GM12892 (cell line): ENCODE data around the gene KLHL30.
A peak's percentile ranks its signal among the peaks of the same experiment; 100 is the strongest.

Experiments
- DNase-seq: peaks from one replicate; pipeline ENCODE4 v3.0.0; 2011; ENCODE audit not compliant: insufficient read length
- FAIRE-seq: peaks from 2 replicates; lab custom pipeline; 2011; peaks lifted over from hg19 to GRCh38; lab: Jason Lieb, UNC
- POLR2A ChIP-seq: IDR thresholded peaks from 2 replicates; pipeline ENCODE4 v1.6.1; 2011; ENCODE audit warnings: low read depth, low read length, control low read depth
- POLR2AphosphoS5 ChIP-seq: IDR thresholded peaks from 2 replicates; pipeline ENCODE4 v1.6.1; 2011; ENCODE audit warnings: low read depth, low read length, control low read depth
- TAF1 ChIP-seq: IDR thresholded peaks from 2 replicates; pipeline ENCODE4 v1.6.1; 2011; ENCODE audit warnings: low read depth, mild to moderate bottlenecking, control low read depth, low read length, borderline replicate concordance

Gene KLHL30

DNA sequence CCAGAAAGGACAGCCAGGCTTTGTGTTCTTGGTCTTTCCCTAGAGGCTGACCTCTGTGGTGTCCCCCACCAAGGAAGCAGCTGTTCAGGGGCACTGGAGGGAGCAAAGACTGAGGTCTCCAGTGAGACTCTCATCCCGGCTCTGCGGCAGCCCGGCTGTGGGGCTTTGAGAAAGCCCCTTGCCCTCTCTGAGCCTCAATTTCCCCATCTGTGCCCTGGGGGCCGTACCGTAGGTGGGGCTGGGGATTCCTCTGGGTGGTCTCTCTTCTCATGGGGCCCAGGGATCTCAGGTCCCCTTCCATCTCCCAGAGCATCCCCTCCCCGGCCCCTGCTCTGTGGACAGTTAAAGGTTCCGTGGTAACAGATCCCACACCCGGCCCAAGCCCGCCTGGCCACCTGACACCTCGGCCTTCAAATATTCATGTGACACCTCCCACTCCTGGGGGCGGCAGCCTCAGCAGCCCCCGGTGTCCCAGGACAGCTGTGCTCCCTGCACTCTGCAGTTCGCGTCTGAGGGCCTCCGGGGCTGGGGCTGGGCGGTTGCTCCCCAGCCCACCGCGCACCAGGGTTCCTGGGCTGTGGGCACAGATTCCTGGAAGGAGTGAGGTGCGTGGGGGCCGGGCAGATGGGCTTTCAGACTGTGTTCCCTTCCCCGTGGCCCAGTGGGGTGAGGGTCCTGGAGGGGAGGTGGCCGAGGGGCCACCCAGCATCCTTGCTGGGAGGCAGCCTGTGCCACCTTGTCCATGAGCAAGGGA lies 15.1 kb upstream of the KLHL30 start:
- DNase-seq, result no peak
- FAIRE-seq, result no peak
- TF ChIP-seq POLR2A (no peak), TAF1 (no peak), POLR2AphosphoS5 (no peak)

DNA sequence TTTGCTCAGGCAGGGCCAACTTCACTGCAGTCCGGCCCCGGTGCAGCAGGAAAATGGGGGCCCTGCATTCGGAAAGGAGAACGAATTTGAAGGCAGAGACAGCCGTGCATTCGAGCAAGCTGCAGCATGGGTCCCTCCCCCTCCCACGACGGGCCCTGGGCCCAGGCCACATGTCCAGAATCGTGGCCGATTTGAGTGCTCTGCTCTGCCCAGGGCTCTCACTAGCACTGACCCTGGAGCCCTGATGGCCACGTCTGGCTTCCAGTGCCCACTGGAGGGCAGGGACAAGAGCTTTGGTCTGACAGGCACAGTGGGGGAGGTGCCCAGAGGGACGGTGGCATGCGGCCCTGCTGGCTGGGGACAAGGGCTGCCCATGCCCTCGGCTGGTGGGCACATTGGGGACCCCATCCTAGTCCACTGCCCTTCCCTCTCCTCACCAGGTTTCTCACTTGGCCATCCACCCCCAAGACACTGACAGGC lies 14.4 kb upstream of the KLHL30 start:
- TF ChIP-seq POLR2AphosphoS5 (no peak), TAF1 (no peak), POLR2A (no peak)
- no peak for DNase-seq
- no peak for FAIRE-seq

GRCh38 chr2:238124488-238125126 lies 13.9 kb upstream of the KLHL30 start:
- no peak for FAIRE-seq
- no peak for TF ChIP-seq POLR2AphosphoS5
- TF ChIP-seq POLR2A, result no peak
- no peak for TF ChIP-seq TAF1
- DNase-seq, result no peak

GRCh38 chr2:238125127-238125885 lies 13.2 kb upstream of the KLHL30 start:
- no peak for FAIRE-seq
- TF ChIP-seq POLR2AphosphoS5 (no peak), POLR2A (no peak), TAF1 (no peak)
- no peak for DNase-seq

DNA sequence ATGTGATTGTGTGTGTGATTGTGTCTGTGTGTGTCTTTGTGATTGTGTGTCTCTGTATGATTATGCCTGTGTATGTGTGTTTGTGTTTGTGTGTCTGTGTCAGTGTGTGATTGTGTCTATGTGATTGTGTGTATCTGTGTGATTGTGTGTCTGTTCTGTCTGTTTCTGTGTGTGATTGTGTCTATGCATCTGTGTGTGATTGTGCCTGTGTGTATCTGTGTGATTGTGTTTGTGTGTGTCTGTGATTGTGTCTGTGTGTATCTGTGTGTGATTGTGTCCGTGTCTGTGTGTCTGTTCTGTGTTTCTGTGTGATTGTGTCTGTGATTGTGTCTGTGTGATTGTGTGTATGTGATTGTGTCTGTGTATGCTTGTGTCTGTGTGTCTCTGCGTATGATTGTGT lies 12.1 kb upstream of the KLHL30 start:
- DNase-seq, result no peak
- no peak for FAIRE-seq
- TF ChIP-seq POLR2A, result no peak
- no peak for TF ChIP-seq TAF1
- no peak for TF ChIP-seq POLR2AphosphoS5

DNA sequence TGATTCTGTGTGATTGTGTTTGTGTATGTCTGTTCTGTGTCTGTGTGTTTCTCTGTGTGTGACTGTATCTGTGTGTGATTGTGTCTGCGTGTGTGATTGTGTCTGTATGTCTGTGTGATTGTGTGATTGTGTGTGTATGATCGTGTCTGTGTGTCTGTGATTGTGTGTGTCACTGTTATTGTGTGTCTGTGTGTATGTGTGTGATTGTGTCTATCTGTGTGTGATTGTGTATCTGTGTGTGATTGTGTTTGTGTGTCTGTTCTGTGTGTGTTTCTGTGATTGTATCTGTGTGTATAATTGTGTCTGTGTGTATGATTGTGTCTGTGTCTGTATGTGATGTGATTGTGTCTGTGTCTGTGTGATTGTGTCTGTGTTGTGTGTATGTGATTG lies 11.7 kb upstream of the KLHL30 start:
- DNase-seq, result no peak
- TF ChIP-seq POLR2A, result no peak
- TF ChIP-seq POLR2AphosphoS5, result no peak
- no peak for TF ChIP-seq TAF1
- FAIRE-seq, result peak; percentile 75

- DNase-seq, result peak; percentile 62
- TF ChIP-seq POLR2AphosphoS5, result no peak
- no peak for TF ChIP-seq POLR2A
- no peak for TF ChIP-seq TAF1
- FAIRE-seq, result no peak
Measured at GRCh38 chr2:238127165-238128060, 11.1 kb upstream of the KLHL30 start.

DNA sequence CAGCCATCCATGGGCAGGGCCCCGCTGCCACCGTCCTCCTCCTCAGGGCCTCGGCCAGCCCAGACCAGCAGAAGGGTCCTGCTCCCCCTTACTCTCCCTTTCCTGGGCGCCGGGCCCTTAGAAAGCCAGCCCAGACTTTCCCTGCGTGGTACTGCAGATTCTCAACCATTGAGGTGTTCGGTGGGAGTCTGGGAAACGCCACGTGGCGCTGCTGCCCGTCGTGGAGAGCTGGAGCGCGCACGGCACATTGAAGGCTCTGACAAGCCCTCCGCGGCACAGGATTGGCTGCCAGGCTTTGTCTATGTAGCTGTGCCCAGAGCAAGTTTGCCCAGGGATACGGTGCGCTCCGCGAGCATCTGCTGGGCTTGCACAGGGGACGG lies 10.4 kb upstream of the KLHL30 start:
- DNase-seq, result no peak
- FAIRE-seq, result no peak
- TF ChIP-seq TAF1, result no peak
- no peak for TF ChIP-seq POLR2AphosphoS5
- no peak for TF ChIP-seq POLR2A

GRCh38 chr2:238128534-238129001 lies 9.9 kb upstream of the KLHL30 start:
- DNase-seq (no peak), FAIRE-seq (no peak)
- TF ChIP-seq TAF1 (no peak), POLR2A (no peak), POLR2AphosphoS5 (no peak)

GRCh38 chr2:238129166-238130010 lies 9.1 kb upstream of the KLHL30 start:
- TF ChIP-seq POLR2A (no peak), TAF1 (no peak), POLR2AphosphoS5 (no peak)
- FAIRE-seq (no peak), DNase-seq (no peak)
